Astrocyte (in vitro differentiated cells and primary cell): Measurements from ENCODE around the gene NOG. TPM values are rescaled to one million over a fixed set of nuclear protein-coding genes. Genes with fewer than 3 reads are reported as not detected.

Experiments
- DNase-seq: peaks from one replicate; pipeline ENCODE4 v3.0.0-alpha.2; 2010; ENCODE audit warnings: low read depth
- FAIRE-seq: peaks from 2 replicates; lab custom pipeline; 2011; peaks lifted over from hg19 to GRCh38; lab: Jason Lieb, UNC
- H2AFZ ChIP-seq: 2 replicates; pipeline ENCODE4 v1.6.0; 2012; ENCODE audit warnings: low read depth, low read length, inconsistent platforms
- H3K27ac ChIP-seq: 2 replicates; pipeline ENCODE4 v1.5.1; 2011; ENCODE audit warnings: low read depth, low read length, inconsistent platforms
- H3K27me3 ChIP-seq: 2 replicates; pipeline ENCODE4 v1.6.0; 2011; ENCODE audit warnings: low read length, inconsistent platforms; ENCODE audit not compliant: insufficient read depth
- H3K36me3 ChIP-seq: 2 replicates; pipeline ENCODE4 v1.5.1; 2011; ENCODE audit warnings: low read length, inconsistent platforms; ENCODE audit not compliant: insufficient read depth
- H3K4me1 ChIP-seq: 2 replicates; pipeline ENCODE4 v1.5.1; 2011; ENCODE audit warnings: low read length, inconsistent platforms; ENCODE audit not compliant: insufficient read depth
- H3K4me2 ChIP-seq: 2 replicates; pipeline ENCODE4 v1.6.0; 2012; ENCODE audit warnings: low read length, inconsistent platforms
- H3K4me3 ChIP-seq: 2 replicates; pipeline ENCODE4 v1.5.1; 2011; ENCODE audit warnings: low read depth, mild to moderate bottlenecking, low read length, inconsistent platforms; ENCODE audit not compliant: insufficient read depth
- H3K79me2 ChIP-seq: 2 replicates; pipeline ENCODE4 v1.6.0; 2012; ENCODE audit warnings: mild to moderate bottlenecking, low read length, inconsistent platforms; ENCODE audit not compliant: insufficient read depth
- H3K9ac ChIP-seq: 2 replicates; pipeline ENCODE4 v1.6.0; 2012; ENCODE audit warnings: mild to moderate bottlenecking, low read length, inconsistent platforms
- H3K9me3 ChIP-seq: 2 replicates; pipeline ENCODE4 v1.5.1; 2012; ENCODE audit warnings: low read depth, mild to moderate bottlenecking, low read length, inconsistent platforms; ENCODE audit not compliant: insufficient read depth
- H4K20me1 ChIP-seq: 2 replicates; pipeline ENCODE4 v1.6.0; 2012; ENCODE audit warnings: low read length, inconsistent platforms; ENCODE audit not compliant: insufficient read depth
- H3K27ac Mint-ChIP-seq: one replicate; pipeline ENCODE4 v1.8.0; 2021; ENCODE audit warnings: mild to moderate bottlenecking, mixed read lengths; ENCODE audit not compliant: unreplicated experiment
- H3K27me3 Mint-ChIP-seq: one replicate; pipeline ENCODE4 v1.8.0; 2021; ENCODE audit warnings: low read depth, mixed read lengths; ENCODE audit not compliant: unreplicated experiment
- H3K36me3 Mint-ChIP-seq: one replicate; pipeline ENCODE4 v1.8.0; 2021; ENCODE audit warnings: low read depth, mixed read lengths; ENCODE audit not compliant: unreplicated experiment
- H3K4me1 Mint-ChIP-seq: one replicate; pipeline ENCODE4 v1.8.0; 2021; ENCODE audit warnings: low read depth, mixed read lengths; ENCODE audit not compliant: unreplicated experiment
- H3K4me3 Mint-ChIP-seq: one replicate; pipeline ENCODE4 v1.8.0; 2021; ENCODE audit warnings: mild to moderate bottlenecking, moderate library complexity, mixed read lengths; ENCODE audit not compliant: unreplicated experiment
- H3K9me3 Mint-ChIP-seq: one replicate; pipeline ENCODE4 v1.8.0; 2021; ENCODE audit warnings: mild to moderate bottlenecking, mixed read lengths; ENCODE audit not compliant: unreplicated experiment
- CTCF ChIP-seq: IDR thresholded peaks from 2 replicates; pipeline ENCODE4 v1.5.1; 2011; ENCODE audit warnings: low read depth, mild to moderate bottlenecking, inconsistent platforms, low read length, moderate library complexity; ENCODE audit not compliant: insufficient read depth
- EZH2 ChIP-seq: IDR thresholded peaks from 2 replicates; pipeline ENCODE4 v1.6.1; 2012; ENCODE audit warnings: mild to moderate bottlenecking, low read length, inconsistent platforms; ENCODE audit not compliant: insufficient read depth
- total RNA-seq: library from RNA; stranded (reverse); gene quantifications from 2 replicates; pipeline ENCODE4 v1.2.1, GENCODE V29; 2021

The NOG gene
- total RNA-seq, 1 donor from 2014 or later, result 23.0 TPM

GRCh38 chr17:56623383-56623782 lies 29.9 kb downstream of the NOG start:
- H3K4me2 ChIP-seq, result no peak overlapping the region
- H3K36me3 Mint-ChIP-seq, result no peaks in the 10 kb centered on the region
- H3K27ac ChIP-seq, result no peak overlapping the region
- peaks cover 33% of the 10 kb centered on the region for H3K27me3 Mint-ChIP-seq
- H3K27me3 ChIP-seq, result no peaks in the 10 kb centered on the region
- H3K27ac Mint-ChIP-seq, result no peak overlapping the region
- no peaks in the 10 kb centered on the region for H3K9me3 Mint-ChIP-seq
- FAIRE-seq (no peak), DNase-seq (no peak)
- H3K36me3 ChIP-seq, result no peaks in the 10 kb centered on the region
- no peaks in the 10 kb centered on the region for H3K79me2 ChIP-seq
- no peaks in the 10 kb centered on the region for H3K9me3 ChIP-seq
- no peak overlapping the region for H3K4me3 ChIP-seq
- H2AFZ ChIP-seq, result no peak overlapping the region
- no peaks in the 10 kb centered on the region for H4K20me1 ChIP-seq
- H3K4me3 Mint-ChIP-seq, result no peak overlapping the region
- H3K4me1 Mint-ChIP-seq, result peaks cover 6% of the 10 kb centered on the region
- TF ChIP-seq CTCF (no peak), EZH2 (no peak)
- H3K9ac ChIP-seq, result no peak overlapping the region
- no peaks in the 10 kb centered on the region for H3K4me1 ChIP-seq

GRCh38 chr17:56624309-56624708 lies 30.8 kb downstream of the NOG start:
- no peak for FAIRE-seq
- peaks cover 34% of the 10 kb centered on the region for H3K27me3 Mint-ChIP-seq
- H3K4me3 Mint-ChIP-seq, result no peak overlapping the region
- Histone ChIP-seq H3K36me3 (no peaks in the 10 kb centered on the region), H3K27me3 (peaks cover 5% of the 10 kb centered on the region), H3K9me3 (no peaks in the 10 kb centered on the region), H3K4me3 (no peak overlapping the region), H4K20me1 (no peaks in the 10 kb centered on the region), H3K4me1 (no peaks in the 10 kb centered on the region), H3K27ac (no peak overlapping the region), H2AFZ (no peak overlapping the region), H3K4me2 (no peak overlapping the region), H3K9ac (no peak overlapping the region), H3K79me2 (no peaks in the 10 kb centered on the region)
- no peak overlapping the region for H3K27ac Mint-ChIP-seq
- H3K36me3 Mint-ChIP-seq, result no peaks in the 10 kb centered on the region
- no peak for TF ChIP-seq CTCF
- TF ChIP-seq EZH2, result no peak
- peaks cover 6% of the 10 kb centered on the region for H3K4me1 Mint-ChIP-seq
- H3K9me3 Mint-ChIP-seq, result no peaks in the 10 kb centered on the region
- no peak for DNase-seq

- no peak for TF ChIP-seq EZH2
- no peak for TF ChIP-seq CTCF
- FAIRE-seq (no peak), DNase-seq (no peak)
- H3K4me2 ChIP-seq, result no peak overlapping the region
- no peaks in the 10 kb centered on the region for H3K79me2 ChIP-seq
- no peaks in the 10 kb centered on the region for H3K36me3 ChIP-seq
- H3K4me1 Mint-ChIP-seq, result peaks cover 6% of the 10 kb centered on the region
- no peaks in the 10 kb centered on the region for H3K9me3 Mint-ChIP-seq
- H3K4me1 ChIP-seq, result no peaks in the 10 kb centered on the region
- no peak overlapping the region for H3K27ac Mint-ChIP-seq
- H3K27me3 Mint-ChIP-seq, result peaks cover 31% of the 10 kb centered on the region
- H3K9ac ChIP-seq, result no peak overlapping the region
- no peaks in the 10 kb centered on the region for H4K20me1 ChIP-seq
- no peak overlapping the region for H3K27ac ChIP-seq
- no peak overlapping the region for H2AFZ ChIP-seq
- H3K9me3 ChIP-seq, result no peaks in the 10 kb centered on the region
- no peaks in the 10 kb centered on the region for H3K36me3 Mint-ChIP-seq
- H3K4me3 Mint-ChIP-seq, result no peak overlapping the region
- H3K4me3 ChIP-seq, result no peak overlapping the region
- H3K27me3 ChIP-seq, result peaks cover 5% of the 10 kb centered on the region
Measured at GRCh38 chr17:56624912-56625311, 31.4 kb downstream of the NOG start.
